Measurements from ENCODE around the gene PARD3B. TPM values are rescaled to one million over a fixed set of nuclear protein-coding genes. Genes with fewer than 3 reads are reported as not detected.

Gene PARD3B
- total RNA-seq, 1 experiment from 2014 or later = 2.0 TPM

DNA sequence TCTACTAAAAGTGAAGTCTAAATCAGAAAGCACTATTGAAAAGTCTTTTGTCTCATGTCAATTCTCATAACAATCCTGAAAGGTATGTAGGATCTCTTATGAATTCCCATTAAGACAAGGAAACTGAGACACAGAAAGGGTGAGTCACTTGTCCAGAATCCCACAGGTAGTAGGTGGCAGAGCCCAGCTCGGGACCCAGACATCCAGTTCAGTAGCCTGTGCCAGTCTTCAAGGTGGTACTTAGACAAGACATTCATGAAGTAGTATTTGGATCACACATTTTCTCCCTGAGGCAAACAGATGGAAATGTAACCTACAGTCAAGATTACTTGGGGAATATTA lies 14.8 kb upstream of the PARD3B start:
- no peaks in the 10 kb centered on the region for H3K9me3 ChIP-seq (ENCODE audit: control insufficient read depth in 1 of 2, insufficient read depth in 1 of 2, low read depth in 1 of 2, low read length in 2 of 2)
- RAD21 ChIA-PET (ENCODE audit: low non-redundant PET in 1 of 2, low total read pairs in 2 of 2, uncharacterized antibody in 2 of 2, unreplicated experiment in 2 of 2) = no interaction called here
- H3K27ac ChIP-seq (ENCODE audit: low read depth, low read length) = no peak overlapping the region
- CTCF ChIA-PET = no interaction called here
- ATAC-seq = no peak
- no peaks in the 10 kb centered on the region for H3K36me3 ChIP-seq (ENCODE audit: control insufficient read depth in 1 of 2, insufficient read depth in 2 of 2, low read length in 2 of 2)
- POLR2A ChIA-PET = no interaction called here
- no peak overlapping the region for H3K9ac ChIP-seq (ENCODE audit: low read length)
- H3K27me3 ChIP-seq (ENCODE audit: insufficient read depth, low read length) = no peaks in the 10 kb centered on the region
- no peak for DNase-seq (ENCODE audit: low read depth, low spot score)
- H3K4me3 ChIP-seq (replicated peaks in 1 of 2; ENCODE audit: low read depth in 1 of 2, low read length in 2 of 2) = no peak overlapping the region
- no peaks in the 10 kb centered on the region for H3K4me1 ChIP-seq (ENCODE audit: control insufficient read depth in 1 of 2, insufficient read depth in 2 of 2, low read length in 2 of 2)
- no peak overlapping the region for H2AFZ ChIP-seq (ENCODE audit: low read depth, low read length, poor library complexity, severe bottlenecking)
- H3K9me2 ChIP-seq (ENCODE audit: insufficient read depth) = no peaks in the 10 kb centered on the region
- no peaks in the 10 kb centered on the region for H4K20me1 ChIP-seq (ENCODE audit: insufficient read depth)
- TF ChIP-seq ZNF274 (IDR thresholded peaks at IDR 0.05; ENCODE audit: low read depth, low read length) (no peak), CBX3 (IDR thresholded peaks at IDR 0.05; ENCODE audit: low read depth) (no peak), MAX (IDR thresholded peaks at IDR 0.05) (no peak), FOSL1 (IDR thresholded peaks at IDR 0.05; ENCODE audit: low read depth) (no peak), SRF (IDR thresholded peaks at IDR 0.05; ENCODE audit: low read depth) (no peak), SP1 (IDR thresholded peaks at IDR 0.05; ENCODE audit: low read depth) (no peak), EZH2phosphoT487 (IDR thresholded peaks at IDR 0.05; ENCODE audit: borderline replicate concordance) (no peak), EZH2 (IDR thresholded peaks at IDR 0.05) (no peak), EGR1 (IDR thresholded peaks at IDR 0.05; ENCODE audit: low read depth) (no peak), JUND (IDR thresholded peaks at IDR 0.05) (no peak), ZBTB33 (IDR thresholded peaks at IDR 0.05; ENCODE audit: extremely low read depth, insufficient replicate concordance, low read length) (no peak), ELF1 (IDR thresholded peaks at IDR 0.05; ENCODE audit: borderline replicate concordance, low read depth) (no peak), CEBPB (IDR thresholded peaks at IDR 0.05; ENCODE audit: low read depth) (no peak), RAD21 (IDR thresholded peaks at IDR 0.05; ENCODE audit: low read depth) (no peak), SIN3A (IDR thresholded peaks at IDR 0.05; ENCODE audit: low read depth) (no peak), ZFX (IDR thresholded peaks at IDR 0.05) (no peak), POLR2AphosphoS5 (IDR thresholded peaks at IDR 0.05; ENCODE audit: low read depth, low read length) (no peak)
- TF ChIP-seq, protein P1, sequence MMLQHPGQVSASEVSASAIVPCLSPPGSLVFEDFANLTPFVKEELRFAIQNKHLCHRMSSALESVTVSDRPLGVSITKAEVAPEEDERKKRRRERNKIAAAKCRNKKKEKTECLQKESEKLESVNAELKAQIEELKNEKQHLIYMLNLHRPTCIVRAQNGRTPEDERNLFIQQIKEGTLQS (IDR thresholded peaks at IDR 0.05) = no peak
- TF ChIP-seq, protein P2, sequence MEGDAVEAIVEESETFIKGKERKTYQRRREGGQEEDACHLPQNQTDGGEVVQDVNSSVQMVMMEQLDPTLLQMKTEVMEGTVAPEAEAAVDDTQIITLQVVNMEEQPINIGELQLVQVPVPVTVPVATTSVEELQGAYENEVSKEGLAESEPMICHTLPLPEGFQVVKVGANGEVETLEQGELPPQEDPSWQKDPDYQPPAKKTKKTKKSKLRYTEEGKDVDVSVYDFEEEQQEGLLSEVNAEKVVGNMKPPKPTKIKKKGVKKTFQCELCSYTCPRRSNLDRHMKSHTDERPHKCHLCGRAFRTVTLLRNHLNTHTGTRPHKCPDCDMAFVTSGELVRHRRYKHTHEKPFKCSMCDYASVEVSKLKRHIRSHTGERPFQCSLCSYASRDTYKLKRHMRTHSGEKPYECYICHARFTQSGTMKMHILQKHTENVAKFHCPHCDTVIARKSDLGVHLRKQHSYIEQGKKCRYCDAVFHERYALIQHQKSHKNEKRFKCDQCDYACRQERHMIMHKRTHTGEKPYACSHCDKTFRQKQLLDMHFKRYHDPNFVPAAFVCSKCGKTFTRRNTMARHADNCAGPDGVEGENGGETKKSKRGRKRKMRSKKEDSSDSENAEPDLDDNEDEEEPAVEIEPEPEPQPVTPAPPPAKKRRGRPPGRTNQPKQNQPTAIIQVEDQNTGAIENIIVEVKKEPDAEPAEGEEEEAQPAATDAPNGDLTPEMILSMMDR (IDR thresholded peaks at IDR 0.05 in 2 of 3, conservative IDR thresholded peaks at IDR 0.05 in 1 of 3; ENCODE audit: borderline replicate concordance in 1 of 3, insufficient read depth in 1 of 3, low read depth in 2 of 3, low read length in 2 of 3) = no peak
- no TSS peak for BruUV-seq (replicated peaks)
- intact Hi-C loops (cut with micrococcal nuclease) = no loop called here
- H3K4me2 ChIP-seq (ENCODE audit: low read length) = no peak overlapping the region
- H3K79me2 ChIP-seq (ENCODE audit: insufficient read depth, low read length) = no peaks in the 10 kb centered on the region
